ENCODE results near the gene PADI4. TPM values are rescaled to one million over a fixed set of nuclear protein-coding genes. Genes with fewer than 3 reads are reported as not detected.

Gene PADI4
- total and polyA plus RNA-seq, 2 donors (not counting 1 experiment from before 2014, with no cell fraction given), result not detected

- Histone ChIP-seq H3K9me3 (ENCODE audit: control insufficient read depth, insufficient read depth, low read depth, low read length) (no peaks in the 10 kb centered on the region), H3K36me3 (ENCODE audit: control insufficient read depth, insufficient read depth, low read length) (no peaks in the 10 kb centered on the region), H3K79me2 (ENCODE audit: control insufficient read depth, insufficient read depth, low read length) (no peaks in the 10 kb centered on the region), H3K9ac (ENCODE audit: insufficient read depth, low read length) (no peak overlapping the region), H3K27ac (ENCODE audit: insufficient read depth, low read length) (no peak overlapping the region), H4K20me1 (ENCODE audit: control insufficient read depth, extremely low read depth, insufficient read depth, low read length) (no peaks in the 10 kb centered on the region), H3K4me1 (ENCODE audit: control insufficient read depth, extremely low read depth, insufficient read depth, low read length) (no peaks in the 10 kb centered on the region), H3K4me2 (ENCODE audit: extremely low read depth, insufficient read depth, low read length) (no peak overlapping the region), H3K27me3 (ENCODE audit: control insufficient read depth, insufficient read depth, low read length) (peaks cover 6% of the 10 kb centered on the region), H3K4me3 (replicated peaks in 1 of 4; ENCODE audit: control extremely low read depth in 1 of 4, insufficient read depth in 1 of 4, low read depth in 3 of 4, low read length in 4 of 4) (no peak overlapping the region), H2AFZ (ENCODE audit: low read length) (no peak overlapping the region)
- no peak for DNase-seq (ENCODE audit: low read depth in 2 of 2)
- TF ChIP-seq EZH2 (IDR thresholded peaks at IDR 0.05; ENCODE audit: low read length, missing control alignments), result no peak
- TF ChIP-seq, protein P1, sequence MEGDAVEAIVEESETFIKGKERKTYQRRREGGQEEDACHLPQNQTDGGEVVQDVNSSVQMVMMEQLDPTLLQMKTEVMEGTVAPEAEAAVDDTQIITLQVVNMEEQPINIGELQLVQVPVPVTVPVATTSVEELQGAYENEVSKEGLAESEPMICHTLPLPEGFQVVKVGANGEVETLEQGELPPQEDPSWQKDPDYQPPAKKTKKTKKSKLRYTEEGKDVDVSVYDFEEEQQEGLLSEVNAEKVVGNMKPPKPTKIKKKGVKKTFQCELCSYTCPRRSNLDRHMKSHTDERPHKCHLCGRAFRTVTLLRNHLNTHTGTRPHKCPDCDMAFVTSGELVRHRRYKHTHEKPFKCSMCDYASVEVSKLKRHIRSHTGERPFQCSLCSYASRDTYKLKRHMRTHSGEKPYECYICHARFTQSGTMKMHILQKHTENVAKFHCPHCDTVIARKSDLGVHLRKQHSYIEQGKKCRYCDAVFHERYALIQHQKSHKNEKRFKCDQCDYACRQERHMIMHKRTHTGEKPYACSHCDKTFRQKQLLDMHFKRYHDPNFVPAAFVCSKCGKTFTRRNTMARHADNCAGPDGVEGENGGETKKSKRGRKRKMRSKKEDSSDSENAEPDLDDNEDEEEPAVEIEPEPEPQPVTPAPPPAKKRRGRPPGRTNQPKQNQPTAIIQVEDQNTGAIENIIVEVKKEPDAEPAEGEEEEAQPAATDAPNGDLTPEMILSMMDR (conservative IDR thresholded peaks at IDR 0.05 in 1 of 2, IDR thresholded peaks at IDR 0.05 in 1 of 2; ENCODE audit: low read depth in 1 of 2, low read length in 2 of 2), result no peak
These were observed 67.7 kb downstream of the PADI4 start for GRCh38 chr1:17375651-17376050.

DNA sequence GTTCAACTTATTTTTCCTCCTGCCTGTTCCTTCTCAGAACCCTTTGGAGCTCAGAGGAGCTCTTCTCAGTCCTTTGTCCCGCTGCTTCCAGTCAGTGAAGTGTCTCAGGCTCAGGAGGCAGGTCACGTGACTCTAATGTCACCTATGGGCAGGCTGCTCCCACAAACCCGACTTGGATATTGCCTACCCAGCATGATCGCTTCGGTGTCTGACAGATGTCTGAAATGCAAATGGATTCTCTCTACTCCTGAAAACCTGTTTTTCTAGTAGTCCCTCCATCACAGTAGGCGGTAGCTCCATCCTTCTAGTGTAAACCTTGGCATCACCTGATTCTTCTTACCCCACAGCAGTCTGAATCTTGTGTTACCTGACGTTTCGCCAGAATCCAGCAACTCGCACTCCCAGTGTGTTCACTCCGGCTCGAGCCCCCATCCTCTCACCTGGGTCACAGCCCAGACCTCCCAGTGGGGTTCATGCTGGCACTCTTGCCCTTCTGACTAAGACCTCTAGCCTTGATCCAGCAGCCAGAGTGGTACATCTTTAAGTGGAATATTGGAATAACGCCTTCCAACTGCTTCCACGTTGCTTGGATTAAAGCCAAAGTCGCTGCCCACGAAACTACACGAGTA is 69.4 kb downstream of the PADI4 start:
- no peaks in the 10 kb centered on the region for H3K4me1 ChIP-seq (ENCODE audit: control insufficient read depth, extremely low read depth, insufficient read depth, low read length)
- DNase-seq (ENCODE audit: low read depth in 2 of 2), result no peak
- H3K9ac ChIP-seq (ENCODE audit: insufficient read depth, low read length), result no peak overlapping the region
- no peak overlapping the region for H3K27ac ChIP-seq (ENCODE audit: insufficient read depth, low read length)
- no peak overlapping the region for H2AFZ ChIP-seq (ENCODE audit: low read length)
- no peak for TF ChIP-seq EZH2 (IDR thresholded peaks at IDR 0.05; ENCODE audit: low read length, missing control alignments)
- TF ChIP-seq, protein P1 (conservative IDR thresholded peaks at IDR 0.05 in 1 of 2, IDR thresholded peaks at IDR 0.05 in 1 of 2; ENCODE audit: low read depth in 1 of 2, low read length in 2 of 2), result no peak
- H3K9me3 ChIP-seq (ENCODE audit: control insufficient read depth, insufficient read depth, low read depth, low read length), result no peaks in the 10 kb centered on the region
- H3K79me2 ChIP-seq (ENCODE audit: control insufficient read depth, insufficient read depth, low read length), result no peaks in the 10 kb centered on the region
- H4K20me1 ChIP-seq (ENCODE audit: control insufficient read depth, extremely low read depth, insufficient read depth, low read length), result no peaks in the 10 kb centered on the region
- H3K4me2 ChIP-seq (ENCODE audit: extremely low read depth, insufficient read depth, low read length), result no peak overlapping the region
- H3K4me3 ChIP-seq (replicated peaks in 1 of 4; ENCODE audit: control extremely low read depth in 1 of 4, insufficient read depth in 1 of 4, low read depth in 3 of 4, low read length in 4 of 4), result no peak overlapping the region
- no peaks in the 10 kb centered on the region for H3K36me3 ChIP-seq (ENCODE audit: control insufficient read depth, insufficient read depth, low read length)
- H3K27me3 ChIP-seq (ENCODE audit: control insufficient read depth, insufficient read depth, low read length), result peaks cover 5% of the 10 kb centered on the region

GRCh38 chr1:17381161-17381560 is 73.2 kb downstream of the PADI4 start:
- no peak for TF ChIP-seq EZH2 (IDR thresholded peaks at IDR 0.05; ENCODE audit: low read length, missing control alignments)
- TF ChIP-seq, protein P1 (conservative IDR thresholded peaks at IDR 0.05 in 1 of 2, IDR thresholded peaks at IDR 0.05 in 1 of 2; ENCODE audit: low read depth in 1 of 2, low read length in 2 of 2), result no peak
- Histone ChIP-seq H3K9me3 (ENCODE audit: control insufficient read depth, insufficient read depth, low read depth, low read length) (no peaks in the 10 kb centered on the region), H3K27ac (ENCODE audit: insufficient read depth, low read length) (no peak overlapping the region), H3K4me1 (ENCODE audit: control insufficient read depth, extremely low read depth, insufficient read depth, low read length) (no peaks in the 10 kb centered on the region), H3K79me2 (ENCODE audit: control insufficient read depth, insufficient read depth, low read length) (no peaks in the 10 kb centered on the region), H2AFZ (ENCODE audit: low read length) (no peak overlapping the region), H3K4me3 (replicated peaks in 1 of 4; ENCODE audit: control extremely low read depth in 1 of 4, insufficient read depth in 1 of 4, low read depth in 3 of 4, low read length in 4 of 4) (no peak overlapping the region), H3K4me2 (ENCODE audit: extremely low read depth, insufficient read depth, low read length) (no peak overlapping the region), H3K36me3 (ENCODE audit: control insufficient read depth, insufficient read depth, low read length) (no peaks in the 10 kb centered on the region), H4K20me1 (ENCODE audit: control insufficient read depth, extremely low read depth, insufficient read depth, low read length) (no peaks in the 10 kb centered on the region), H3K27me3 (ENCODE audit: control insufficient read depth, insufficient read depth, low read length) (peaks cover 8% of the 10 kb centered on the region), H3K9ac (ENCODE audit: insufficient read depth, low read length) (no peak overlapping the region)
- DNase-seq (ENCODE audit: low read depth in 2 of 2), result no peak

Measured in fibroblast of lung (primary cell).